AG10803 (cell line): ENCODE measurements around the gene FRAS1.

ENCODE experiments used
- DNase-seq: peaks from one replicate; pipeline ENCODE4 v3.0.0; 2010; ENCODE audit warnings: low read depth
- H3K4me3 ChIP-seq: 2 replicates; pipeline ENCODE4 v1.5.1; 2011; ENCODE audit warnings: mild to moderate bottlenecking, low read length, control low read depth
- TF ChIP-seq, protein P1 (sequence below): conservative IDR thresholded peaks from 2 replicates; pipeline ENCODE4 v1.5.1; 2011; ENCODE audit warnings: mild to moderate bottlenecking, low read length, control low read depth, inconsistent platforms

The FRAS1 gene

DNA sequence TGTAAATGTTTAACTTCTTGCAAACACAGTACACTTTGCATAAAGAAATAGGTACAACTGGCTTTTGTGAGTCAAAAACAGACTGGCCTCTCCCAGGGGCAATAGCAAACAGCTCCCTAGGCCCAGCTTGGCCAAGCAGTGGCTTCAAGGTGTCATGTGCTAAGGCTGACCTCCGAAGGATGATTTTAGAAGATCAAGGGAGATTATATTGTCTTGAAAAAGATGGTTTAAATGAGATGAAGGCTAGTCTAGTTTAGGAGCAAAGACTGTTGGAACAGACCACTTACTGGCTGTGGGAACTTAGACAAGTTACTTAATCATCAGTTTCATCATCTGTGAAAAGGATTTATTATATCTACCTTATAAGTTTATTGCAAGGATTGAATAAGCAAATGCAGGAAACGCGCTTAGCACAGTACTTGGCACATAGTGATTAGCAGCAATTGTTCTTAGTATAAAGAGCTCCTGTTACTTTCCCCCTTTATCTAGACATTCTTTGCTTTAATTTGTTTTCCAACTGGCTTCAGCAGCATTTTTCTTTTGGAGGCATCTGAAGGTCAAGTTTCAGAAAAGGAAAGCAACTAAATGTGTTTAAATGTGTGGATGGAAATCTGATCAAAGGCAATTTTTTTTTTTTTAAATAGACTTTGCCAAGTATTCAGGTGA lies 511.6 kb downstream of the FRAS1 start:
- H3K4me3 ChIP-seq = no peak overlapping the region
- DNase-seq = peak; percentile 48
- TF ChIP-seq, protein P1, sequence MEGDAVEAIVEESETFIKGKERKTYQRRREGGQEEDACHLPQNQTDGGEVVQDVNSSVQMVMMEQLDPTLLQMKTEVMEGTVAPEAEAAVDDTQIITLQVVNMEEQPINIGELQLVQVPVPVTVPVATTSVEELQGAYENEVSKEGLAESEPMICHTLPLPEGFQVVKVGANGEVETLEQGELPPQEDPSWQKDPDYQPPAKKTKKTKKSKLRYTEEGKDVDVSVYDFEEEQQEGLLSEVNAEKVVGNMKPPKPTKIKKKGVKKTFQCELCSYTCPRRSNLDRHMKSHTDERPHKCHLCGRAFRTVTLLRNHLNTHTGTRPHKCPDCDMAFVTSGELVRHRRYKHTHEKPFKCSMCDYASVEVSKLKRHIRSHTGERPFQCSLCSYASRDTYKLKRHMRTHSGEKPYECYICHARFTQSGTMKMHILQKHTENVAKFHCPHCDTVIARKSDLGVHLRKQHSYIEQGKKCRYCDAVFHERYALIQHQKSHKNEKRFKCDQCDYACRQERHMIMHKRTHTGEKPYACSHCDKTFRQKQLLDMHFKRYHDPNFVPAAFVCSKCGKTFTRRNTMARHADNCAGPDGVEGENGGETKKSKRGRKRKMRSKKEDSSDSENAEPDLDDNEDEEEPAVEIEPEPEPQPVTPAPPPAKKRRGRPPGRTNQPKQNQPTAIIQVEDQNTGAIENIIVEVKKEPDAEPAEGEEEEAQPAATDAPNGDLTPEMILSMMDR = no peak

DNA sequence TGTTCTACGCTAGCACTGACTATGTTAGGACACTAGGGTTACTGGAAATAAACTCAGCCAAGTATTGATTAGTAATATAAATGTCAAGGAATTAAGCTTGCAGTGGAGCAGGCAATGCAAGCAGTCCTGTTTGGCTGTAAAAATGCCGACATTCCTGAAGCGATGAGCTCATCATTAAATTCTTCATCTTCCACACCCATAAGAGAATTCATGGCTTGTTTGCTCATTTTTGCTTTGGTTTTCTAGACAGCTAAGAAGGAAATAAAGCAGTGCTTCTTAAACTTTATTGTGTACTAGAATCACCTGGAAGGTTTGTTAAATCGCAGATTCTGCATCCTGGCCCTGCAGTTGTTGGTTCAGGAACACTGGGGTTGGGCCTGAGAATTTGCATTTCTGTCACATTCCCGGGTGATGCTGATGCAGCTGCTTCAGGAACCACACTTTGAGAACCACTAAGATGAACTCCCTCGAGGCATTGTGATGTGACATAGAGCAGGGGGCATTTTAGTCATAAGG lies 512.2 kb downstream of the FRAS1 start:
- TF ChIP-seq, protein P1 = no peak
- H3K4me3 ChIP-seq = no peak overlapping the region
- DNase-seq = peak; percentile 87

DNA sequence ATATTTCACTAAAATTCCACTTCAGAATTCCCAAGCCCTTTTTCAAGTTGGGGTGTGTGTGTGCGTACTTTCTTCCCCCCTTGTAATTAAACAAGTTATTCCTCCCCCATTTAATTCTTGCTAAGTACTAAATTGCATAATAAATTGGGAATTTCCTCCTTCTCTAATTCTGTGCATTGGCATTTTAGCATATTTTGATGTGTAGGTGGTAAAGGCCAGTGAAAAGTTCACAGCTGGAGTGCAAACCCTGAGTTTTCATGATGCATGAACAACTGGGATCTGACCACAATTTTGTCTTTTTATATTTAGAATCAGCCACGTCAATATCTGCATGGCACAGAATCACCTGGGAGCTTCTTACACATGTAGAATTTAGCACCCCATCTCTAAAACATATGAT lies 513.0 kb downstream of the FRAS1 start:
- TF ChIP-seq, protein P1 = no peak

DNA sequence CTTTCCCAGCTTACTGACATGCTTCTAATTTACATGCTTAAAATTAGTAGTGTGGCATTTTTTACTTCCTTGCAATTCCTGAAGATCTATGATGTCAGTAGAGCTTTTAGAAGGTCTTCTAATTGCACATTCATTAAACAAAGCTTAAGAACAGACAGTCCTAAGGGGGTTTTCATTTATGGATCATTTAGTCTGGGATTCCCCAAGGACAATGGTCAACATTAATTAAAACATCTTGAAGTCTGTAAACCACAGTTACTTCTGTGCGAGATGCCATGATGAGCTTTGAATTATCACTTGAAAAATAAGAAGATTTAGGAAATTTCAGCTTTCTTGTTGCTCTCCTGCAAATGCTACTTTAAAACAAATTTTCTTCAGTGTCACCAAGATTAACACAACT lies 514.7 kb downstream of the FRAS1 start:
- TF ChIP-seq, protein P1 = no peak
- no peak overlapping the region for H3K4me3 ChIP-seq
- no peak for DNase-seq

More for the DNA sequence above, 513.0 kb downstream of the FRAS1 start:
- no peak overlapping the region for H3K4me3 ChIP-seq
- DNase-seq = peak; percentile 16

DNA sequence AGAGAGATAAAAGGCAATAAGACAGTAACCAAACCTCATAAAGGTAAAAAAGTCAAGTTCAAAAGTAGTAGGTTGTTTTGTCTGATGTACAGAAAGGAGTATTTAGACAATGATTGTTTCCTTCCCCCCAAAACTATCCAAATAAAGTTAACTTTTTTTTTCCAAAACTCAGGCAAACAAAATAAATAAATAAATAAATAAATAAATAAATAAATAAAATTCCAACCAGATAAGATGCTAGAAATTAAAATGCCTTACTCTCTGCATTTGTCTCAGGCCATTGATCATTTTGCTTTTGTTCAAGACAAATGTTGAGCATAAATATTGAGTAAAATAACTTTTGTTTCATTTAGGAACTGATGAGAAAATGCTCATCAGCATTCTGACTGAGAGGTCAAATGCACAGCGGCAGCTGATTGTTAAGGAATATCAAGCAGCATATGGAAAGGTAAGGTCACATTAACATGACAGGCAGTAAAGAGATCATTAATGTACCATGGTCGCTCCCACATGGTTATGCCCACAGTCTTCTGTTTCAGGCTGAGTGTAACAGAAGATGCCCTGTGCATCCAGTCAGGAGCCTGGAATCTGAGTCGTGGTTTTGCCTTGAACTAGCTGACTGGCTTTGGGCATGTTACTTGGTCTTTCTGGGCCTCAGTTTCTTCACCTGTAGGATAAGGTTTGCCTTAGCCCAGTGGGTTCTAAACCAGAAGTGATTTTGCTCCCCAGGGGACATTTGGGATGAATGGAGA lies 521.7 kb downstream of the FRAS1 start:
- no peak overlapping the region for H3K4me3 ChIP-seq
- TF ChIP-seq, protein P1 = no peak
- no peak for DNase-seq

DNA sequence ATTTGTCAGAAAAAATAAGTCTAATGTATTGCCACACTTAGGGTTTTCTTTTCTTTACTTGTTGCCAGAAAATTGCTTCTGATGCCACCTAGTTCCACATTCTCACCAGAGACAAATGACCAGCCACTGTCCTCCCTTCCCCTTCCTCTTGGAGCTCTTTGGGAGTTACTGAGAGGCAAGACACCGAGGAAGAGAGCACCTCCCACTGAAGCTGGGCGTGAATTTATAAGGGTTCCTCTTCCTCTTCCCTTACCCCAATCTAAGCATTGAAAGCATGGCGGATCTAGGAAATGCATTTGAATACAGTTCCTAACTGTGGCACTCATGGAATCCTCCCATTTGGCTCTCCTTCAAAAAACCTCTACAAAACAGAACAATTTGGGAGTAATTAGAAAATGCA lies 524.5 kb downstream of the FRAS1 start:
- no peak overlapping the region for H3K4me3 ChIP-seq
- TF ChIP-seq, protein P1 = no peak
- no peak for DNase-seq
